Stimulated activated CD8-positive, alpha-beta memory T cell treated with anti-CD3 and anti-CD28 coated beads, Interleukin-12 subunit alpha, Interleukin-12 subunit beta, amount 100 ng/mL, for 24 hours (primary cell): ENCODE measurements around the gene ARHGEF7.
"Not testable (repeated sequence)": the region's sequence is repeated elsewhere in the genome, so short reads cannot be mapped to it uniquely, and the experiment has no call there.

Experiments
- DNase-seq: peaks from one replicate; pipeline ENCODE4 v3.0.0-alpha.2; 2020; ENCODE audit errors: extremely low read depth

The ARHGEF7 gene

DNA sequence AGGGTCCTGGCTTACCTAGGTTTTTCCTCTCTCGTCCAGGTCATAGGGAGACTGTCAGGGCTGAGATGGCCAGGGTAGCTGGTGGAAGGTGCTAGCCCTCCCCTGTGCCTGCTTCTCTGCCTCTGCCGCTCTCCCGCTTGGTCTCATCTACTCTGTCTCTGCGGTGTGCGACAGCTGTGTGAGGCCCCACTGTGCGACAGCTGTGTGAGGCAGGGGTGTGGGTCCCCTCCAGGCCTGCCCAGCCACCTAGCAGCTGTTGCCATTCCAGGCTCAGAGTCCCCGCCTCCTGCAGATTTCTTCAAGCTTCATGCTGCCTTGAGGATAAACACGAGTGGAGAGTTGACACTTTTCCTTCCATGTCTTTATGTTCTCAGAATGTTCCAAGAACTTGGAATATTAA lies 53.0 kb downstream of the ARHGEF7 start:
- DNase-seq = no peak

DNA sequence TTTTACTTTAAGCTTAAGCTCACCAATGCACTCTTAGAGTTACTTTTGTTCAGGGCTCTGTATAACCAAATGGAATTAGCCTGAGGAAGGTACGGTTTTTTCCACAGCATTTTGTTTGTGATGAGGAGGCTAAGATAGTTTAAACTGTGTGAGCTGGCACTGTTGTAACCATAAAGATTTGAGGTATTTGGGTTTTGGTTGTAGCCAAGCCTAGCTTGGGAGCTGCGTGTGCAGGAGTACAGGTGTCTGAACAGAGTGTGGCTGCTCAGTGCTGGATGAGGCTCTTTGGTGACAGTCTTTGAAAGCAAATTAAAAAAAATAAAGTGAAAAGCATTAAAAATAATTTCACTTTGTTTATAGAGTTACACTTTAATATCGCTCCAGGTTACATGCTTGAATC lies 56.0 kb downstream of the ARHGEF7 start:
- no peak for DNase-seq

DNA sequence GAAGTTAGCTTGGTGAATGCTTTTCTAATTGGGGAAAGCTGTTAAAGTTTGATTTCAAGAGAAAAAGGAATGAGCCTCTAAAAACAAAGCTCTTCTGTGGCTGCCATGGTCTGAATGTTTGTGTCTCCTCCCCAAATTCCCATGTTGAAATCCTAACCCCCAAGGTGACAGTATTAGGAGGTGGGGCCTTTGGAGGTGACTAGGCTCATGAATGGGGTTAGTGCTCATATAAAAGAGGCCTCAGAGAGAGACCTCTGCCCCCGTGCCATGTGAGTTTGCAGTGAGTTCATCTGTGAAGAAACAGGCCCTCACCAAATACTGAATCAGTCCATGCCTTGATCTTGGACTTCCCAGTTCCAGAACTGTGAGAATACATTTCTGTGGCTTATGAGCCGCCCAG lies 56.5 kb downstream of the ARHGEF7 start:
- DNase-seq = no peak

DNA sequence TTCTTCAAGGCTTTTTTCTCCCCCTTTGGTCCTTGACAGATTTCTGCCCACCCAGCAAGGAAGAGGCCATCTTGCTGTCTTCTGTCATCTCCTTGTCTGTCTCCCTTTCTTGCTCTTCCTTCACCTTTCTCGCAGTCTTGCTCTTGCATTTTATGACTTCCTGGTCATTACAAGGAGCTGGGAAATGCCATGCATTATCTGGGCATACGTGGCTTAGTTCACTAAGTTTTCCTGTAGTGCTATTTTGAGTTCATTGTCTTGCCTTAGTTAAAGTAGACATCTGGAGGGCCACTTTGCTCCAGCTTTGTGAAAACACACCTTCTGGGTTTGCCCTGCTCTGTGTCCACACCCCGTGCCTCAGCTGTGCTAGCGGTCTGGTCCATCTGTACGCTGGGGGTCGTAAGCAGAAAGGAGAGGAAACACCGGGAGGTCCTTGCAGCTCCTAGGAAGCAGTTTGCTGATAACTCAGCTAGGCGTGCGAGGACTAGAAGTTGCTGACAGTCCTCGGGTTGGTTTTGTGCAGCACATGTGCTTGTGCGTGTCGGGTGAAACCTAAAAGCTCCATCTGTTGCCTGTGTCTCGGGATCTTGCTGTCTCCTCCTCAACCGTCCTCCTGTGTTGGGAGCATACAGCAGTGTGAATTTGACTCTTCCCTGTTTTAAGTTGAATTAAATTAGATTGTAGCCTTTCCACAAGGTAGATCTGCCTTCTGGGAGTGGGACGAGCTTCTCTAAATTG lies 59.4 kb downstream of the ARHGEF7 start:
- no peak for DNase-seq

DNA sequence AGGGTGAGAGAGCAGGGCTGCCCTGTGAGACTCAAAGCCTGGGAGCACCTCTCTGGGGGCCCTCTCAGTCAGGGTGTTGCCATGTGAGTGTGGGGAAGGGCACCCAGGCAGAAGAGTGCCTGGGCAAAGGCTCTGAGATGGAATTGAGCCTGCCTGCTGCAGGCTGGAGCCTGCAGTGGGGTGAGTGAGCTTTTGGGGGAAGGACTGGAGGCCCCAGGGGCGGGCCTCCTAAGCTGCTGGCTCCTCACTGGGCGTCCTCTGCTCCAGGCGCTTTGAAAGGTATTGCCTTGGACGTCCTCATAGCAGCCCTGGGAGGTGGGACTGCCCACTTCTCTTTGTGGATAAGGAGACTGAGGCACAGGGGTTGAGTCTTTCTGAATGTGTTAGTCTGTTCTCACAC lies 60.3 kb downstream of the ARHGEF7 start:
- DNase-seq = no peak

DNA sequence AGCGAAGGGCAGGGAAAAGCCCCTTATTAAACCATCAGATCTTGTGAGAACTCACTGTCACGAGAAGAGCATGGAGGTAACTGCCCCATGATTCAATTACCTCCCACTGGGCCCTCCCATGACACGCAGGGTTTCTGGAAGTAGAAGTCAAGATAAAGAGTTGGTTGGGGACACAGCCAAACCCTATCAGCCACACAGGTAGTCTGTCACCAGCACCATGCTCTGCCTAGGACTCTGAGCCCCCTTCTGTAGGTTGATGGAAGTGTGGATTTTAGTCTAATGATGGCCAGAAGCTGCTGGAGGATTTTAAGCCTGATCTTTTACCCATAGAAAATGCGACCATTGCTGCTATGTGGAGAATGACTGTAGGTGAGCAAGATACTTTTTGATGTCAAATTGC lies 60.8 kb downstream of the ARHGEF7 start:
- no peak for DNase-seq

DNA sequence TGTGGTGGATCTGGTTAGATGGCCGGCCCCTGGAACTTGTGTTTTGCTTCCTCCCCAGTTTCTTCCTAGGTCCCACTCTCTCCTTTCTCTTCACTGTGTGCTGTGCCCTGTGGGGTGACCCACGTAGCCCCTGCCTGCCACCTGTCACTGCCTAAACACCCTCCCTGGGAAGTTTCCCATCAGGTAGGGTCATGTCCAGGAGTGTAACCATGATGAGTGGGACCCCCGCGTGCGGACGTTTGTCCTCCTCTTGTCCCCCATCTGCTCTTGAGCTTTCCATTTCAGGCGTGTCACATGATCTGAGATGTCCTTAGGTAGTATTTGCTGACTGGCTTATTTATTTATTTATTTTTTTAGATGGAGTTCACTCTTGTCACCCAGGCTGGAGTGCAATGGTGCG lies 61.3 kb downstream of the ARHGEF7 start:
- no peak for DNase-seq

DNA sequence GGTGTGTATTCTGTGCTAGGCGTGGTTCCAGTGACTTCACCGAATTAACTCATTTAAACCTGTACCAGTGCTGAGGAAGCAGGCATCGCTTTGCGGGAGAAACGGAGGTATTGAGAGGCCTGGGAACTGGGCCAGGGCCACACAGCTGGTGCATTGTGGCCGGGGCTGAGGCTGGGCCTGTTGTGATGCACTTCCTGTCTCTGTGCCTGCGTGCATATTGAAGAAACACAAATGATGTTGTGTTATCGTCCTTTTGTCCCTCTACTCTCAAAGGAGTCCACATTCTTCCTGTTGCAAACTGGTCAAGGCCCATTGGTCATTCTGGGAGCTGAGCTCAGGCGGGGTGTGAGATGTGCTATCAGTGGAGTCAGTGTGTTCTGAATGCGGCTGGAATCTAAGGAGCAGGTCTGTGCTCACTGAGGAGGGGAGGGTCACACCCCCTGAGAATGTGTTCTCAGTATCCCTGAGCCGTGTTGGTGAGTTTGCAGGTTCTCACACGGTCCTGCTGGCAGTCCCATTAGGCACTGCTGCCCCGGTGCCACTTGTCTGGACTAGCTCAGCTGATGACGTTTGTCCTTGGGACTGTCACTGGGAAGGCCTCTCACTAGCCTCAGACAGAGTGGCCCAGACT lies 62.1 kb downstream of the ARHGEF7 start:
- no peak for DNase-seq

DNA sequence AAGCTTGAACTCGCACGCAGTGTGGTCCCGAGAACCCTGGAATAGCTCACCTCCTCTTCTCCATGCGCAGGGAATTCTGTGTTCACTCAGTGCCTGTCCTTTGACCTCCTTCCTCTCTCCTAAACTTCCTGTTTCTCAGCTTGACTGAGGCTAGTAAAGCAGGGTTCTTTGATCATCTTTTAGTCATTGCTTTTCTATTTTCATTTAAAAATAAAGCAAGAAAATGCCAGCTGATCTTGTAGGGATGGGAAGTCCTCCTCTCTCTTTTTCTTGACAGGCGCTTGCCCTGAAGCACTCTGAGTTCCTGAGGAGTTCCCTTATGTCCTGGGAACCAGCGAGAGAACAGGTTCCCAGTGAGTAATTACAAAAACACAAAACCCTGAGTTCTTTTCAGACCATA lies 62.8 kb downstream of the ARHGEF7 start:
- DNase-seq = no peak

DNA sequence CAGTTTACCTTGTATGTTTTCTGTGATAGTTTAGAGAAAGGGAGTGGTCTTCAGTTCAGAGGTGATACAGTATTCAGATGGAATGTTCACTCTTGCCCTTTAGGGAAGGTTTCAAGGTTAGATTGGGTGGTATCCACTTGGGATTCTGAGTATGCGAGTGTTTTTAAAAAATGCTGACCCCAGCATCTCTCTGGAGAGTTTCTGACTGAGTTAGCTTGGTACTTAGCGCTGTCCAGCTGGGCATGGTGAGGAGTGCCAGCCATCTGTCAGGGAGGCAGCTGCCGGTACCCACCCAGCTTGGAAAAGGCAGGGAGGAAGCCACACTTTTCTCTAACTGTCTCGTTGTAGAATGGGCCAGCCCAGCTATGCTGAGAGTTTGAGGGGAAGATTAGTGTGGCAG lies 63.3 kb downstream of the ARHGEF7 start:
- DNase-seq = no peak

DNA sequence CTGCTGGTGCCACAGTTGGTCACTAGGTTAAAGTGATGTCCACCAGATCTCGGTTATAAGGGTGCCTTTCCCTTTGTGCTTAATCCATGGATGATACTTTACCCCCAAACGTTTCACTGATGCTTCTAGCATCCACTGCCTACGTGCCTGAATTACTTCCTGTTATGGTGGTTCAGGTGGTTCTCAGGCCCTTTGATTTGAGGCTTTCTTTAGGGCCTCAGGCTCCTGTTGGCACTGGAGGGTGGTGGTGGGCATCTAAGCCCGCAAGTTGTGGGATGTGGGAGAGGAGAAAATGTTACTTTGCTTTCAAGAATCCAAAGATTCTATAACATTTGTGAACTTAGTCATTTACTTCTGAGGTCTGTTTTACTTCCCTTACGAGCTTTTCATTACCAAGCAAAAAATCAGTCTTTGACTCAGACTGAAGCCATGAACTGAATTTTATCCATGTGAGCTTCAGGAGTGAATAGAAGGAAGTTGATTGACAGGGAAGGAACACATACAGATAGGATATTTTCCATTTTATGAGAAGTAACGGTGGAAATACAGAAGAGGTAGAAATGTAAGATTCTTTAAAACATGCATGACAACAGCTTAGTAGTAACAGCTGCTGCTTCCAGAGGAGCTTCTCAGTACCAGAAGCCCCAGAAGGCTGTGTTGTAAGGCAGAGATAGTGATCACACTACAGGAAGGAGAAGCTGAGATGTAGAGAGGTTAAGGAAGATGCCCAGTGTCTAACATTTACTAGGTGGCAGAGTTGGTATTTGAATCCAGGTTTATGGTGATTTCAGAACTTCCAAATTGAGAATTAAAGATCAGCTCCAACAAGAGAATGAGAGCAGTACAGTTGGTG lies 65.0 kb downstream of the ARHGEF7 start:
- no peak for DNase-seq

DNA sequence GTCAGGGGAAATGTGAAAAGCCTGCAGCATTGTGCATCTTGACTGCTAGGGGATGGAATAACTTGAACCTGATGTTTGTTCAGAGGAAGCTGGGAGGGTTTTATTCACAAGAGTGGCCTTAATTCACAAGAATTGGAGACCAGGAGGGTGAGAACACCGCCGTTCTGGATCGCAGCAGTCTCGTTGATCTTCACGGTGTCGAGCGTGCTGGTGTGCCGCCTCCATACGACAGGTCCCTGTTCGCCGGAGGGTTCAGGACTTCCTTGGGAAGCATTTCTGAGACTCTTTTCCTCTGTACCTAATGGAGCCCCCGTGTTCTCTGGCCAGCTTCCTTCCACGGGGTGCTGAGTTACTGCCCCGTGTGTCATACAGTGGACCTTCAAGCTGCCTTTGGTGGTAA lies 66.9 kb downstream of the ARHGEF7 start:
- DNase-seq = no peak

DNA sequence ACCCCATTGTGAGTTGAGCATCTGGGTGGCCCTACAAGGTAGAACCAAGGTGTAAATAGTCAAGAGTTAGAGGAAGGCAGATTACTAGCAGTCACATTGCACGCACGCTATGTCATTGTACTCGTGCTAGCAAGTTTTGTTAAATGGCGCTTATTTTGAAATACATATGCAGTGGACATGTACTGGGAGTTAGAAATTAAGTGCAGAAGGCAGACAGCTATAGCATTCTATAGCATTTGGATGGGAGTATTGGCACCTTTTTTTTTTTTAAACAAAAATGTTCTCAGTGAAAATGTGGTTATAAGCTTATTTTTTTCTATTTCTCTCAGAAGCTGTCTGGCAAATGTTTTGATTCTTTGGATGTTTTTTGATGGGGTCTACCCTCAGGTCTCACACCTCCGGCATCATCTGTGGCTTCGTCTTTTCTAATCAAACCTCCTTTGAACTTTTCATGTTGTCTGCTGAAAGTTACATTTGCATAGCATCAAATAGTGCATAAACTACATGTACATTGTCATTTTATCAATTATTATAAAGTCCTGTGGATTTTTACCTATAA lies 68.1 kb downstream of the ARHGEF7 start:
- no peak for DNase-seq

DNA sequence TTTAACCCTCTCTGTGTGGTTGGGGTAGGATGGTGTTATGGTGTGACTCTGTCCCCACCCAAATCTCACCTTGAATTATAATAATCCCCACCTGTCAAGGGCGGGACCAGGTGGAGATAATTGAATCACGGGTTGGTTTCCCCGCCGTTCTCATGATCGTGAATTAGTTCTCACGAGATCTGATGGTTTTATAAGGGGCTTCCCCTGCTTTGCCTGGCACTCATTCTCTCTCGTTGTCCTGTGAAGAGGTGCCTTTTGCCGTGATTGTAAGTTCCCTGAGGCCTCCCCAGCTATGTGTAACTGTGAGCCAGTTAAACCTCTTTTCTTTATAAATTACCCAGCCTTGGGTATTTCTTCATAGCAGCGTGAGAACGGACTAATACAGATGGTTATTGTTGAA lies 68.8 kb downstream of the ARHGEF7 start:
- DNase-seq = no peak

DNA sequence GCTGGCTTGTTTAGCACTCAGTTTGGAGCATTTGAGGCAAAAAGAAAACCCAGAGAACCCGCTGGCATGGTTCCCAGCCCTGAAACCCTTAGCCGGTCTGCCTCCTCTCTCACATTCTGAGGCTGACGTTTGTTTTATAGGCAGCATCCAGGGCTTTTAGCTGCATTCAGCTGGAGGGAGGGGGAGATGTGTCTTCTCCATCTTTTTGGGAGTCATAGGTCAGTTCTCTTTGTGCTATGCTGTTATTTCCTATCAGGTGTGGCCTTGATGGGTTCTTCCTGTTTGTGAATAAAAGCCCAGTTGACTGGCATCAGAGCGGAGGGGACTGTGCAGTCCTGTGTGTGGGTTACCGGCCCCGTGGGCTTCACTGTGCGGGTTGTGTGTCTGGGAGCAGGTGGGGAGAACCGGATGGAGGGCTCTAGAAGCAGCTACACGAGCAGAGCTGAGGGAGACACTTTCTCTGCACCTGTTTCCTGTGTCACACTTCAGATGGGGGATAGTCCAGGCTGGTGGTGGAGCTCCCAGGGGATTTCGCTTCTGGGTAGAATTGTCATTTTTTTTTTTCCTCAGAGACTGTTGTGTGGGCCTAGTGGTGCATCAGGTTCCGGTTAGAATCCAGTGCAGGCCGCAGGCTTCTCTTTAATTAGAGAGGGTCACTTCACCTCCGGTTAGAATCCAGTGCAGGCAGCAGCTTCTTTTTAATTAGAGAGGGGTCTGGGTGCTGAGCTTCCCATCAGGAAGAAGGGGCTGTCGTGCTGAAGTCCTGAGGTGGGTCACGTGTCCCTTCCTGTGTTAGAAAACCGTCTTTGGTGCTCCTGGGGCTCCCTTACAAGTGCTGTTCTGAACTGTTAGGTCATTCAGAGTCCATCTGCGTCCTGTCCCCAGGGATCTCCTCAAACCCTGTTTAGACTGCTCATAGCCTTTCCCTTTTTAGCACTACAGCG lies 69.6 kb downstream of the ARHGEF7 start:
- DNase-seq = no peak

DNA sequence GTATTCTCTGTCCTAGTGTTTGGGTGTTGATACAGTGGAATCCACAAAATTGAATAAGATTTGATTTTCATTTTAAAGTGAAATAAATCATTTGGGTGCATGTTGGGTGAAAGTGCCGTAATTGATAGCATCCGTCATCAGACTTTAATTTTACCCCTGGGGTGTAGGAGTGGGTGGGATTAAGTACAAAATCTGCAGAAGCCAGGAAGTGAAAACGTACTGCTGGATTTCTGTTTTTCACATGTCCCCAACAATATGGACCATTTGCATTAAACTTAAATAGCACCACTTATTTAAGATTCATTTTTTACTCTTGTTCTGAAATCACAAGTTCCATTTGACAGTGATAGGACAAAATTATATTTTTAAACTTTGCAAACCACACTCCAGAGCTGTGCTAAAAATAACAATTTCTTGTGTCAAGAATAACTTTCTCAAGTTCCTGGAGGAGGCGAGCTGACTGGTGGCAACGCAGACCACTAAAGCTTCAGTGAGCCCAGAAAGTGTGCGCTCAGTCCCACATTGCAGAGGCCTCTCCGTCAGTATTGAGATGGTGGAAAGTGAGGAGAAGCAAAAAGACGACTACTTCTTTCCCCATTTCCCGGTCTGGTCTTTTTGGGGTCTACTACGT lies 71.3 kb downstream of the ARHGEF7 start:
- no peak for DNase-seq

DNA sequence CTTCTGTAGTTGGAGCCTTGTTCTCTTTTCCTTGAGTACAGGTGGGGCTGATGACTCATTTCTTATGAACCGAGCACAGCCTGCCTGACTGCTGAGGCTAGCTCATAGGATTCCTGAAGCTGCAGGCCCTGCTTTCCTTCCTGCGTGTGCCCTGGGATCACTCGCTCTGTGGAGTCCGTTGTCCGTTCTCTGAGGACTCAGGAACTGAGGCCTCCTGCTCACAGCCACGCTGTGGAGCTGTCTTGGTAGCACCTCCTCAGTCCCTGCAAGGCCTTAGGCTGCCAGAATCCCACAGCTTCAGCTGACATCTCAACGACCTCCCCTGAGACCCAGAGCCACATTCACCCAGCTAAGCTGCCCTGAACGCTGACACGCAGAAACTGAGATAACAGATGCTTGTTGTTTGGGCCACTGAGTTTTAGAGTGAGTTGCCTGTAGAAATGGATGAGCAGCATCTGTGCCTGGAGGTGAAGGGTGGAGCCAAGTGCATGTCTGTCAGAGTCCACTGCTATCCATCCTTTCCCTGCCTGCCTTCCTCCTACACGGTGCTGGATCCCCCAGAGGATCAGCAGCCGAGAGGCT lies 72.9 kb downstream of the ARHGEF7 start:
- DNase-seq = no peak

DNA sequence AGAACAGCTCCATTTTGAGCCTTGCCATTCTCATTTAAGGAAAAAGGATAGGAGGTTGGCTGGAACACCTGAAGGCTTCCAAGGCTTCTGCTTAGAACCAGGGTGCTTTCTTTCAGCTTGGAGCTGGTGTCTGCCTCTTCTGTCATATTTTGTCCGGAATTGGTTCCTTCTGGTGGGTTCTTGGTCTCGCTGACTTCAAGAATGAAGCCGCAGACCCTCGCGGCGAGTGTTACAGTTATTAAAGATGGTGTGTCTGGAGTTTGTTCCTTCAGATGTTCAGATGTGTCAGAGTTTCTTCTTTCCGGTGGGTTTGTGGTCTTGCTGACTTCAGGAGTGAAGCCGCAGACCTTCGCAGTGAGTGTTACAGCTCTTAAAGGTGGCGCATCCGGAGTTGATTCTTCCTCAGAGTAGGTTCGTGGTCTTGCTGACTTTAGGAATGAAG lies 74.0 kb downstream of the ARHGEF7 start:
- DNase-seq = peak; percentile 11

DNA sequence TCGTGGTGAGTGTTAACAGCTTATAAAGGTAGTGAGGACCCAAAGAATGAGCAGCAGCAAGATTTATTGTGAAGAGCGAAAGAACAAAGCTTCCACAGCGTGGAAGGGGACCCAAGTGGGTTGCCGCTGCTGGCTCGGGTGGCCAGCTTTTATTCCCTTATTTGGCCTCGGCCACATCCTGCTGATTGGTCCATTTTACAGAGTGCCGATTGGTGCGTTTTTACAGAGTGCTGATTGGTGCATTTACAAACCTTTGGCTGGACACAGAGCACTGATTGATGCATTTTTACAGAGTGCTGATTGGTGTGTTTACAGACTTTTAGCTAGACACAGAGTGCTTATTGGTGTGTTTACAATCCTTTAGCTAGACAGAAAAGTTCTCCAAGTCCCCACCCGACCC lies 74.4 kb downstream of the ARHGEF7 start:
- not testable (repeated sequence) for DNase-seq

DNA sequence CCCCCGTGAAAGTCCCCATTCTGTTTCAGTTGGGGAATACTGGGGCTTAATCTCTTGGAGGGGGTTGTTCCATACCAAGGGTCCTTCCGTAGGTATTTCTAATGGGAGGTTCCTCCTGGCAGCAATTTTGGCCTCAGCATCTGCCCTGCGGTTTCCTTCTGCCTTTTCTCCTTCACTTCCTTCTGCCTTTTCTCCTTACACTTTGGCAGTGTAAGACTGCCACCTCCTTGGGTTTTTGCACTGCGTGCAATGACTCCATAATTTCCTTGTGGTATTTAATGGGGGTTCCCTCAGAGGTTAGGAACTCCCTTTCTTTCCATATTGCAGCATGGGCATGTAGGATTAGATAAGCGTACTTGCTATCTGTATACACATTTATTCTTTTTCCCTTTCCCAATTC lies 78.1 kb downstream of the ARHGEF7 start:
- DNase-seq = not testable (repeated sequence)
